Thymus (tissue), 11 donors: ENCODE measurements around the gene ADORA2A. TPM values are rescaled to one million over a fixed set of nuclear protein-coding genes. Genes with fewer than 3 reads are reported as not detected.

ENCODE experiments used
- DNase-seq, 9 donors: peaks; one replicate each; pipeline ENCODE4 v3.0.0-alpha.2; 2013; ENCODE audit warnings: low spot score in 9 of 9, low read depth in 6 of 9, missing footprints in 1 of 9
- H3K27ac ChIP-seq, 2 donors: one replicate each; pipeline ENCODE4 v1.5.1; 2013; ENCODE audit warnings: control low read depth in 1 of 2, low read depth in 1 of 2, low read length in 1 of 2, mild to moderate bottlenecking in 1 of 2, moderate library complexity in 1 of 2
- H3K27me3 ChIP-seq, 2 donors: one replicate each; pipeline ENCODE4 v1.5.1; 2013; ENCODE audit warnings: low read length in 1 of 2; ENCODE audit not compliant: control insufficient read depth in 2 of 2, insufficient read depth in 1 of 2
- H3K36me3 ChIP-seq, 2 donors: one replicate each; pipeline ENCODE4 v1.5.1; 2013; ENCODE audit warnings: low read length in 1 of 2, mild to moderate bottlenecking in 1 of 2, moderate library complexity in 1 of 2; ENCODE audit not compliant: control insufficient read depth in 2 of 2, insufficient read depth in 2 of 2
- H3K4me1 ChIP-seq, 2 donors: one replicate each; pipeline ENCODE4 v1.5.1; 2013; ENCODE audit warnings: low read length in 2 of 2; ENCODE audit not compliant: control insufficient read depth in 2 of 2, insufficient read depth in 2 of 2
- H3K4me3 ChIP-seq, 2 donors: one replicate each; pipeline ENCODE4 v1.5.1; 2013; ENCODE audit warnings: low read length in 2 of 2, control low read depth in 1 of 2, mild to moderate bottlenecking in 1 of 2
- H3K9me3 ChIP-seq, 2 donors: one replicate each; pipeline ENCODE4 v1.5.1; 2013; ENCODE audit warnings: low read length in 1 of 2, mild to moderate bottlenecking in 1 of 2; ENCODE audit not compliant: control insufficient read depth in 2 of 2, insufficient read depth in 1 of 2
- WGBS: extraction: QIAGEN DNeasy Blood & Tissue Kit; methylation state at CpG from one replicate; pipeline ENCODE4 v1.1.7; 2013; 5-methylcytosine and 5-hydroxymethylcytosine counted together
- polyA plus RNA-seq: library from polyadenylated mRNA; stranded (reverse); fragments of 200-250 nt; gene quantifications from one replicate; pipeline ENCODE4 v1.2.3, GENCODE V29; 2013
- total RNA-seq: library from RNA; stranded (reverse); fragments of 120-200 nt; gene quantifications from one replicate; pipeline ENCODE4 v1.2.4, GENCODE V29; 2013
- donor health status: healthy.

ADORA2A gene
- total and polyA plus RNA-seq, 2 donors, result 21.8 to 77.4 TPM

DNA sequence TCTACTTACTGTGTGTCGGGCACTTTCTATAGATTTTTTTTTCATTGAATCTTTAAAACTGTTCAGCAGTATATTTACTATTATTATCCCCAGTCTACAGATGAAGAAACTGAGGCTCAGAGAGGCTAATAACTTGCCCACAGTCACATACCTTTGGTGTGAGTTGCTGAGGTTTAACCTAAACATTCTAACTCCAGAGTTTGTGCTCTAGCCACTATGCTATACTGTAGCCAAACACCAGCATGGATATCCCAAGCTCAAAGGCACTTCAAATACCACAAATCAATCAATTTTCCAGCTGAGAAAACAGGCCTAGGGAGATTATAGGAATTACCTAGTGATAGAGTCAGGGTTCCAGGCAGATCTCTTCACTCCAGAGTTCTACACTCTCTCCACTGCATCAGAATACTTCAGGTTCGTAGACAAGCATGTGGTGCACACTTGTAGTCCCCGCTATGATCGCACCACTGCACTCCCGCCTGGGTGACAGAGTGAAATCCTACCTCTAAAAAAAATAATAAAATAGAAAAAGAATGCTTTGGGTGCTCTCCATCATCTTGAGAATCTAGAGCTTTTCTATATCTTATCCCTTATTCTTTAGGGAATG lies 47.4 kb downstream of the ADORA2A start:
- Histone ChIP-seq H3K4me1 (no peaks in the 10 kb centered on the region), H3K27ac (no peak overlapping the region), H3K27me3 (no peaks in the 10 kb centered on the region), H3K36me3 (no peaks in the 10 kb centered on the region), H3K4me3 (no peak overlapping the region), H3K9me3 (no peaks in the 10 kb centered on the region)
- no peak for DNase-seq
- 98% methylated on average over 5 of the region's 5 CpGs for WGBS

GRCh38 chr22:24481641-24482040 lies 54.2 kb downstream of the ADORA2A start:
- Histone ChIP-seq H3K4me1 (peaks cover 0 to 7% of the 10 kb centered on the region in 2 donors), H3K27me3 (no peaks in the 10 kb centered on the region), H3K9me3 (no peaks in the 10 kb centered on the region), H3K4me3 (no peak overlapping the region), H3K36me3 (no peaks in the 10 kb centered on the region), H3K27ac (no peak overlapping the region)
- no peak for DNase-seq
- WGBS, result 95% methylated on average over 1 of the region's 1 CpG

DNA sequence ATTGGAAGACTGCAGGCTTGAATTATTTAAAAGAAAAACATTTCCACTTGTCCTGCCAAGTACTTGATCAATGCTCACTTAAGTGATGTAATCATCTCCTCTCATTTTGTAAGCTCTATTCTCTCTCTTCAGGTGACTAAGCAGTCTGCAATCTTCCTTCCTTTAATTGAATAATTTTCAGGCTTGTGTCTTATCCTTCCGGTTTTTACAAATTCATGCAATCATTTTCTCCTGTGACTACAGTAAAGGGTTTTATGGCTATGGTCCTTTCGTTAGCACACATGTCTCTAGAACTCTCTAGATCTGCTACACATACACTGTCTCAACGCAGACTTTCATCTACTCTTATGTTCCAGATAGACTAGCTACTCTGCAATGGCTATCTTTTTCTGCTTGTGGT lies 55.2 kb downstream of the ADORA2A start:
- WGBS, result 64% methylated on average over 3 of the region's 3 CpGs
- no peak for DNase-seq
- H3K4me3 ChIP-seq, result no peak overlapping the region
- H3K27me3 ChIP-seq, result no peaks in the 10 kb centered on the region
- peaks cover 0 to 7% of the 10 kb centered on the region in 2 donors for H3K4me1 ChIP-seq
- no peak overlapping the region for H3K27ac ChIP-seq
- no peaks in the 10 kb centered on the region for H3K9me3 ChIP-seq
- H3K36me3 ChIP-seq, result no peaks in the 10 kb centered on the region

DNA sequence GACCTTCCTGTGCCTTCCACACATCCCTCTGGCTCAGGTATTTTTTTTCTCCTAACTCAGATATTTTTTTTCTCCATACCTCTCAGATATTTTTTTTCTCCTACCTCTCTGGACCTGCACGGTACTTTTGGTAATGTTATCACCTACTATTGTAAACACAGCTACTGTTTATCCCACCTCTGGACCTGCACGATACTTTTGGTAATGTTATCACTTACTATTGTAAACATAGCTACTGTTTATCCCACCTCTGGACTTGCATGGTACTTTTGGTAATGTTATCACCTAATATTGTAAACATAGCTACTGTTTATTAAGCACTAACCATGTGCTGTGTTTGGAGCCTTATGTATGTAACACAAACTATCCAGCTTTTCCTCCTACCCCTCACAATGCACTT lies 55.6 kb downstream of the ADORA2A start:
- no peak overlapping the region for H3K27ac ChIP-seq
- H3K4me3 ChIP-seq, result no peak overlapping the region
- peaks cover 0 to 7% of the 10 kb centered on the region in 2 donors for H3K4me1 ChIP-seq
- H3K9me3 ChIP-seq, result no peaks in the 10 kb centered on the region
- DNase-seq, result no peak
- no peaks in the 10 kb centered on the region for H3K36me3 ChIP-seq
- H3K27me3 ChIP-seq, result no peaks in the 10 kb centered on the region
- WGBS, result 95% methylated on average over 2 of the region's 2 CpGs

DNA sequence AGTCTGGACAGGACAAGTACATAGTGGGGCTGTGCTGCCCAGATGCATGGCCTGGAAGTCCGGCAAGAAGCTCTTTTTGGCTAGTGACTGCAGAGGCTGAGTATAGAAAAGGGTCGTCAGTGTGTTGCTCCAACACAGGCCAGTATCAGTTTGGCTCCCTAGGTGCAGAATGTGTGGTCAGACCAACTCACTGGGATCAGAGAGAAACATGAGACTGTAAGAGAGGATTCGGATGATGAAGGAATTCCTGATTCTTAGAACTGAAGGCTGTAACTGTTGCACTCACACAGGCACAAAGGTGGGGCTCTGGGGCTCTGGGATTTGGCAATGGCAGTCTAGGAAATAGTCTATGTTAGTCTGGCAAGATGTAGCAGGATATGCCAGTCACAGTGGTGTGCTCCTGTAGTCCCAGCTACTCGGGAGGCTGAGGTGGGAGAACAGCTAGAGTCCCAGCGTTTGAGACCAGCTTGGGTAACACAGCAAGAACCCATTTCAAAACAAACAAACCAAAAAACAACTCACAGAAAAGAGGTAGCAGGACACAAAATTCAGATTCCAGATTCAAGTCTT lies 56.7 kb downstream of the ADORA2A start:
- no peak overlapping the region for H3K27ac ChIP-seq
- no peaks in the 10 kb centered on the region for H3K9me3 ChIP-seq
- DNase-seq, result no peak
- H3K27me3 ChIP-seq, result no peaks in the 10 kb centered on the region
- peaks cover 0 to 7% of the 10 kb centered on the region in 2 donors for H3K4me1 ChIP-seq
- H3K36me3 ChIP-seq, result no peaks in the 10 kb centered on the region
- H3K4me3 ChIP-seq, result no peak overlapping the region
- 98% methylated on average over 5 of the region's 5 CpGs for WGBS

- Histone ChIP-seq H3K36me3 (no peaks in the 10 kb centered on the region), H3K4me3 (no peak overlapping the region), H3K4me1 (peaks cover 0 to 7% of the 10 kb centered on the region in 2 donors), H3K27me3 (no peaks in the 10 kb centered on the region), H3K27ac (no peak overlapping the region), H3K9me3 (no peaks in the 10 kb centered on the region)
- DNase-seq, result no peak
- 98% methylated on average over 4 of the region's 4 CpGs for WGBS
These were observed 57.8 kb downstream of the ADORA2A start for GRCh38 chr22:24485170-24485569.

- no peak for DNase-seq
- 79% methylated on average over 3 of the region's 3 CpGs for WGBS
- H3K9me3 ChIP-seq, result no peaks in the 10 kb centered on the region
These were observed 58.2 kb downstream of the ADORA2A start for GRCh38 chr22:24485608-24486007.

GRCh38 chr22:24486501-24486921 lies 59.1 kb downstream of the ADORA2A start:
- no peak overlapping the region for H3K4me3 ChIP-seq
- whole genome bisulfite sequencing, result 69% methylated on average over 2 of the region's 2 CpGs
- peaks cover 0 to 7% of the 10 kb centered on the region in 2 donors for H3K4me1 ChIP-seq
- no peaks in the 10 kb centered on the region for H3K27me3 ChIP-seq
- H3K36me3 ChIP-seq, result no peaks in the 10 kb centered on the region
- no peaks in the 10 kb centered on the region for H3K9me3 ChIP-seq
- H3K27ac ChIP-seq, result no peak overlapping the region
- no peak for DNase-seq

More at GRCh38 chr22:24485608-24486007, 58.2 kb downstream of the ADORA2A start:
- no peaks in the 10 kb centered on the region for H3K27me3 ChIP-seq
- peaks cover 0 to 7% of the 10 kb centered on the region in 2 donors for H3K4me1 ChIP-seq
- H3K4me3 ChIP-seq, result no peak overlapping the region
- no peaks in the 10 kb centered on the region for H3K36me3 ChIP-seq
- no peak overlapping the region for H3K27ac ChIP-seq

DNA sequence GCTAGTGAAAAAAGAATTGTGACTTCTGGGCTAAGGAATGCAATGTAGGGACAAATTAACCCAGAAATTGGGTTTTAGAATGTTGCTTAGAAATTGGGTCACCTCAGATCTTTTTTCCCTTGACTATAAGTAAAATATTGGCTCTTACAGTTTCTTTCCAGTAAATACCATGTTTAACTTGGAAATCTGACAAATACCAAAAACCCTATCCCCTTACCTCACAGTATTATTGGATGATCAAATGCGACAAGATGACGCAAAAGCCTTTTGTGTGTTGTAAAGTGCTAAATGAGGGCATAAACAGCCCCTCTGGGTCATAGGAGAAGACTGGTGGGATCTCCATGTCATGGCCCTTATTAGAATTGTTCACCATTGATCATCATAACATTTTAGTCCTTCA lies 61.6 kb downstream of the ADORA2A start:
- Histone ChIP-seq H3K4me3 (no peak overlapping the region), H3K27ac (no peak overlapping the region), H3K27me3 (peaks cover 7 to 12% of the 10 kb centered on the region in 2 donors), H3K9me3 (peaks cover 0 to 2% of the 10 kb centered on the region in 2 donors), H3K36me3 (no peaks in the 10 kb centered on the region), H3K4me1 (peaks cover 0 to 8% of the 10 kb centered on the region in 2 donors)
- 78% methylated on average over 2 of the region's 2 CpGs for WGBS
- DNase-seq, result no peak
